SK-N-SH (cell line): Measurements from ENCODE around the gene LTB4R. TPM values are rescaled to one million over a fixed set of nuclear protein-coding genes. Genes with fewer than 3 reads are reported as not detected.

Experiments used
- CTCF ChIA-PET: fragments of 300-600, 350-600 bp; formaldehyde crosslinking; extraction: SDS; loops from one replicate; lab custom pipeline; 2021; lab: Yijun Ruan, JAX
- POLR2A ChIA-PET: fragments of 350-600 bp; sonication (Branson Sonifier 250); formaldehyde crosslinking; extraction: SDS; loops from one replicate; lab custom pipeline; 2020; ENCODE audit warnings: antibody characterized with exemption, inconsistent platforms; lab: Yijun Ruan, JAX
- DNase-seq: peaks from one replicate; pipeline ENCODE4 v3.0.0; 2012
- H2AFZ ChIP-seq: fragments of 200-600 bp; sonication (generic); 2 replicates; pipeline ENCODE4 v1.8.1; 2016; ENCODE audit warnings: antibody characterized with exemption, mild to moderate bottlenecking, low read depth
- H3F3A ChIP-seq: fragments of 200-600 bp; sonication (generic); replicated peaks from 2 replicates; pipeline ENCODE3; 2016; ENCODE audit warnings: antibody characterized with exemption, mild to moderate bottlenecking; ENCODE audit not compliant: insufficient read depth
- H3K27ac ChIP-seq, 2 experiments: fragments of 200-500 bp in 1 of 2; fragments of 200-600 bp in 1 of 2; sonication (Bioruptor generic) in 1 of 2; sonication (generic), shearing (Covaris generic) in 1 of 2; 2 replicates each; pipeline versions ENCODE4 v1.5.1 to v1.6.1; 2014 to 2016; ENCODE audit warnings: low read depth in 2 of 2, inconsistent platforms in 1 of 2, low read length in 1 of 2, mild to moderate bottlenecking in 1 of 2, mixed read lengths in 1 of 2
- H3K27me3 ChIP-seq: fragments of 200-600 bp; sonication (generic), shearing (Covaris generic); 2 replicates; pipeline ENCODE4 v1.6.1; 2016; ENCODE audit warnings: mixed run types; ENCODE audit not compliant: insufficient read depth
- H3K36me3 ChIP-seq, 2 experiments: fragments of 200-500 bp in 1 of 2; fragments of 200-600 bp in 1 of 2; sonication (Bioruptor generic) in 1 of 2; sonication (generic) in 1 of 2; replicated peaks in 1 of 2; 2 replicates each; pipeline versions ENCODE3 to v1.5.1; 2014 to 2016; ENCODE audit warnings: low read length in 1 of 2, mild to moderate bottlenecking in 1 of 2; ENCODE audit not compliant: insufficient read depth in 2 of 2, control insufficient read depth in 1 of 2
- H3K4me1 ChIP-seq, 2 experiments: fragments of 200-500 bp in 1 of 2; fragments of 200-600 bp in 1 of 2; sonication (Bioruptor generic) in 1 of 2; sonication (generic), shearing (Covaris generic) in 1 of 2; 2 replicates each; pipeline versions ENCODE4 v1.5.1 to v1.6.1; 2014 to 2016; ENCODE audit warnings: low read depth in 1 of 2, low read length in 1 of 2, mixed run types in 1 of 2; ENCODE audit not compliant: insufficient read depth in 2 of 2, control insufficient read depth in 1 of 2
- H3K4me2 ChIP-seq: fragments of 200-600 bp; sonication (generic), shearing (Covaris generic); 2 replicates; pipeline ENCODE4 v1.6.1; 2017; ENCODE audit warnings: mixed run types
- H3K4me3 ChIP-seq, 2 experiments: fragments of 200-500 bp in 1 of 2; fragments of 200-600 bp in 1 of 2; sonication (Bioruptor generic) in 1 of 2; sonication (generic), shearing (Covaris generic) in 1 of 2; 2 replicates each; pipeline versions ENCODE4 v1.5.1 to v1.8.1; 2014 to 2016; ENCODE audit warnings: low read depth in 2 of 2, inconsistent platforms in 1 of 2, low read length in 1 of 2, mild to moderate bottlenecking in 1 of 2, mixed read lengths in 1 of 2, moderate library complexity in 1 of 2
- H3K79me2 ChIP-seq: fragments of 200-600 bp; sonication (generic); 2 replicates; pipeline ENCODE4 v1.8.1; 2017; ENCODE audit warnings: mild to moderate bottlenecking; ENCODE audit not compliant: insufficient read depth
- H3K9ac ChIP-seq: fragments of 200-600 bp; sonication (generic); 2 replicates; pipeline ENCODE4 v1.6.1; 2017; ENCODE audit warnings: mixed run types
- H3K9me2 ChIP-seq: fragments of 200-600 bp; sonication (generic); 2 replicates; pipeline ENCODE4 v1.6.1; 2017; ENCODE audit warnings: mixed run types
- H3K9me3 ChIP-seq: fragments of 200-600 bp; sonication (generic); 2 replicates; pipeline ENCODE4 v1.6.1; 2017; ENCODE audit warnings: mixed run types, mild to moderate bottlenecking, moderate library complexity
- H4K20me1 ChIP-seq: fragments of 200-600 bp; sonication (generic); 2 replicates; pipeline ENCODE4 v1.6.1; 2017; ENCODE audit warnings: mild to moderate bottlenecking, mixed run types; ENCODE audit not compliant: insufficient read depth
- EP300 ChIP-seq, 2 experiments: IDR thresholded peaks; 2 replicates each; pipeline versions ENCODE4 v1.4.0 to v1.6.1; 2012; ENCODE audit warnings: borderline replicate concordance in 1 of 2, low read depth in 1 of 2, low read length in 1 of 2
- EZH2phosphoT487 ChIP-seq: fragments of 200-600 bp; sonication (generic); IDR thresholded peaks from 2 replicates; pipeline ENCODE4 v1.6.1; 2017; ENCODE audit warnings: low read depth, mixed run types, mild to moderate bottlenecking, antibody characterized with exemption, moderate library complexity, borderline replicate concordance
- FOSL2 ChIP-seq: IDR thresholded peaks from 2 replicates; pipeline ENCODE4 v1.4.0; 2012; ENCODE audit warnings: low read depth, mild to moderate bottlenecking, moderate library complexity, borderline replicate concordance
- FOXJ3 ChIP-seq: sonication (generic); formaldehyde crosslinking; IDR thresholded peaks from 2 replicates; pipeline ENCODE4 v1.5.1; 2020; ENCODE audit warnings: mild to moderate bottlenecking, missing genetic modification reagents
- GABPA ChIP-seq: IDR thresholded peaks from 2 replicates; pipeline ENCODE4 v1.4.0; 2012; ENCODE audit warnings: low read depth, mild to moderate bottlenecking
- JUND ChIP-seq: IDR thresholded peaks from 2 replicates; pipeline ENCODE4 v1.4.0; 2012
- NFIC ChIP-seq: IDR thresholded peaks from 2 replicates; pipeline ENCODE4 v1.4.0; 2012; ENCODE audit warnings: borderline replicate concordance
- RFX5 ChIP-seq: IDR thresholded peaks from 2 replicates; pipeline ENCODE4 v1.6.1; 2012; ENCODE audit warnings: mild to moderate bottlenecking, improper control_type of control experiment, low read length
- SIN3A ChIP-seq: IDR thresholded peaks from 2 replicates; pipeline ENCODE4 v1.6.1; 2012; ENCODE audit warnings: low read depth, mild to moderate bottlenecking, low read length, moderate library complexity, borderline replicate concordance
- TAF1 ChIP-seq: IDR thresholded peaks from 2 replicates; pipeline ENCODE4 v1.6.1; 2012; ENCODE audit warnings: low read depth, mild to moderate bottlenecking, low read length, moderate library complexity, borderline replicate concordance
- TCF12 ChIP-seq: IDR thresholded peaks from 2 replicates; pipeline ENCODE4 v1.4.0; 2012
- WGBS: methylation state at CpG from one replicate; pipeline ENCODE4 v1.1.6; 2017; ENCODE audit warnings: low lambda C conversion rate; 5-methylcytosine and 5-hydroxymethylcytosine counted together
- polyA plus RNA-seq, 3 experiments: library from polyadenylated mRNA; depleted of rRNA; stranded (reverse); fragments of >200 nt; gene quantifications; 2 replicates each; pipeline ENCODE4 v1.2.3, GENCODE V29; 2012
- TF ChIP-seq, protein P1 (sequence below): fragments of 150-350 bp; IDR thresholded peaks from 2 replicates; pipeline ENCODE4 v1.6.1; 2017; ENCODE audit warnings: antibody characterized with exemption, low read length, low read depth, borderline replicate concordance
- TF ChIP-seq, protein P2 (sequence below): IDR thresholded peaks from 2 replicates; pipeline ENCODE4 v1.4.0; 2012; ENCODE audit warnings: low read depth, borderline replicate concordance
- TF ChIP-seq, protein P3 (sequence below): IDR thresholded peaks from 2 replicates; pipeline ENCODE4 v1.6.1; 2012; ENCODE audit warnings: mild to moderate bottlenecking, low read depth, low read length, moderate library complexity
- TF ChIP-seq, protein P4 (sequence below): IDR thresholded peaks from 2 replicates; pipeline ENCODE4; 2012
- TF ChIP-seq, protein P5 (sequence below): IDR thresholded peaks from 2 replicates; pipeline ENCODE4 v1.4.0; 2012; ENCODE audit warnings: low read depth, borderline replicate concordance

The LTB4R gene
- polyA plus RNA-seq, 1 of the 3 experiments (the other 2 are of a cell fraction) = 11.9 TPM

DNA sequence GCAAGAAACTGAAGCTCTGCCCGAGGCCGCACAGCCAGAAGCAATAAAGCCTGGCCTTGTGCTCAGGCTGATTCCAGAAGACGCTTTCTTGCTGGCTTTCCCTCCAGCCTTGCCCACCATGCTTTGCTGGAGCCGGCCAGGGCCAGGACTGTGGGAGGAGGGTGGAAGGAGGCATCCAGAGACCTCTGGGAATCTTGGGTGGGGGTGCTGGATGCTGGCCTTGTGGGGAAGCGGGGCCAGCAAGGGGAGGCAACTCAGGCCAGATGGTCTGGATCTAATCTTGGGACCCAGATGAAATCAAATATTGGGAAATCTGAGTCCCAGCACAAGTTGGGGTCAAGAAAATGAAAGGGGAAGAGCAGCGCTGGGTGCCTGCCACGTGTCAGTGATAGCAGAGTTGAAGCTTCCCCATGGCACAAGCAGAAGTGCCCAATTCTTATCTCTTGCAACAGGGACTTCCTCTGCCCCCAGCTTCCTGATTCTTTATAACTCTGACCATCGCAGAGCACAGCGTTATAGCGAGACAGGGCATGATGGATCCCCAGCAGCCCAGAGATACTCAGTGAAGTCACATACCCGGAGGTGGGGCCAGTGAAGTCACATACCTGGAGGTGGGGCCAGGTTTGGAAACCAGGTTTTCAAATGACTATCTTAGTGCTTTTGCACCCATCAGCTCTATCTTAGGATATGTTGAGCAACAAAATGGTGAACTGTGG is 33.5 kb upstream of the LTB4R start (continued):
- TF ChIP-seq, protein P1, sequence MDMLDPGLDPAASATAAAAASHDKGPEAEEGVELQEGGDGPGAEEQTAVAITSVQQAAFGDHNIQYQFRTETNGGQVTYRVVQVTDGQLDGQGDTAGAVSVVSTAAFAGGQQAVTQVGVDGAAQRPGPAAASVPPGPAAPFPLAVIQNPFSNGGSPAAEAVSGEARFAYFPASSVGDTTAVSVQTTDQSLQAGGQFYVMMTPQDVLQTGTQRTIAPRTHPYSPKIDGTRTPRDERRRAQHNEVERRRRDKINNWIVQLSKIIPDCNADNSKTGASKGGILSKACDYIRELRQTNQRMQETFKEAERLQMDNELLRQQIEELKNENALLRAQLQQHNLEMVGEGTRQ = no peak
- TF ChIP-seq FOXJ3 (CRISPR knock-in tag) (no peak), TCF12 (no peak), FOSL2 (no peak), GABPA (no peak), JUND (no peak), SIN3A (no peak), EZH2phosphoT487 (no peak)
- TF ChIP-seq, protein P2, sequence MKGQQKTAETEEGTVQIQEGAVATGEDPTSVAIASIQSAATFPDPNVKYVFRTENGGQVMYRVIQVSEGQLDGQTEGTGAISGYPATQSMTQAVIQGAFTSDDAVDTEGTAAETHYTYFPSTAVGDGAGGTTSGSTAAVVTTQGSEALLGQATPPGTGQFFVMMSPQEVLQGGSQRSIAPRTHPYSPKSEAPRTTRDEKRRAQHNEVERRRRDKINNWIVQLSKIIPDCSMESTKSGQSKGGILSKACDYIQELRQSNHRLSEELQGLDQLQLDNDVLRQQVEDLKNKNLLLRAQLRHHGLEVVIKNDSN = no peak

DNA sequence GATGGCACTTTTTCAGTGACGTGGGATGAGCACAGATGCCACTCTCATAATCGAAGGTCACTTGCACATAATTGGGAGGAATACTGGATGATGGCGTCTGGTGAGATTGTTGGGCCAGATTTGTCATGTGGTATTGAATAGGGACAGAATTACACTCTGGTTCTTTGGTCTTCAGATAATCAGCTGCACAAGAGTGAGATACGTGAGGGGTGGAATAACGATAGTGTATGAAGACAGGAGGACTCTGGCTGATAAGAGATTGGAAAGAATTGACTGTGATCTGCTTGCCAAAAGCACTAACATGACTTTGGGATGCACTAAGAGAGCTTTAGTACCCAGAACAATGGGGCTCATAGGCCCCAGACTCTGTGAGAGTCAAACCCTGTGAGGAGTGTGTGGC is 32.9 kb upstream of the LTB4R start:
- DNase-seq = no peak
- Histone ChIP-seq H4K20me1 (no peaks in the 10 kb centered on the region), H3K9me3 (no peaks in the 10 kb centered on the region), H3K9ac (no peak overlapping the region), H3K27me3 (no peaks in the 10 kb centered on the region), H3K4me3 (no peak overlapping the region), H3K27ac (no peak overlapping the region), H3K36me3 (no peaks in the 10 kb centered on the region), H3K4me1 (peaks cover 0 to 12% of the 10 kb centered on the region in 2 experiments; a peak in 1 of 4 replicates), H2AFZ (no peak overlapping the region), H3K79me2 (no peaks in the 10 kb centered on the region), H3F3A (no peaks in the 10 kb centered on the region), H3K4me2 (no peak overlapping the region), H3K9me2 (no peaks in the 10 kb centered on the region)
- POLR2A ChIA-PET = interaction anchor here (1.0 kb wide), 1 partner anchor 121 kb away, joined by 3 read pairs; the partner anchor contains the start of gene NYNRIN
- CTCF ChIA-PET = interaction anchor here (1.0 to 8.9 kb wide), 7 partner anchors 10 to 158 kb away, joined by 3 to 87 read pairs (median 5); partner anchors contain the start of genes CIDEB, DHRS1 and NOP9
- no peak for TF ChIP-seq NFIC
- TF ChIP-seq, protein P3, sequence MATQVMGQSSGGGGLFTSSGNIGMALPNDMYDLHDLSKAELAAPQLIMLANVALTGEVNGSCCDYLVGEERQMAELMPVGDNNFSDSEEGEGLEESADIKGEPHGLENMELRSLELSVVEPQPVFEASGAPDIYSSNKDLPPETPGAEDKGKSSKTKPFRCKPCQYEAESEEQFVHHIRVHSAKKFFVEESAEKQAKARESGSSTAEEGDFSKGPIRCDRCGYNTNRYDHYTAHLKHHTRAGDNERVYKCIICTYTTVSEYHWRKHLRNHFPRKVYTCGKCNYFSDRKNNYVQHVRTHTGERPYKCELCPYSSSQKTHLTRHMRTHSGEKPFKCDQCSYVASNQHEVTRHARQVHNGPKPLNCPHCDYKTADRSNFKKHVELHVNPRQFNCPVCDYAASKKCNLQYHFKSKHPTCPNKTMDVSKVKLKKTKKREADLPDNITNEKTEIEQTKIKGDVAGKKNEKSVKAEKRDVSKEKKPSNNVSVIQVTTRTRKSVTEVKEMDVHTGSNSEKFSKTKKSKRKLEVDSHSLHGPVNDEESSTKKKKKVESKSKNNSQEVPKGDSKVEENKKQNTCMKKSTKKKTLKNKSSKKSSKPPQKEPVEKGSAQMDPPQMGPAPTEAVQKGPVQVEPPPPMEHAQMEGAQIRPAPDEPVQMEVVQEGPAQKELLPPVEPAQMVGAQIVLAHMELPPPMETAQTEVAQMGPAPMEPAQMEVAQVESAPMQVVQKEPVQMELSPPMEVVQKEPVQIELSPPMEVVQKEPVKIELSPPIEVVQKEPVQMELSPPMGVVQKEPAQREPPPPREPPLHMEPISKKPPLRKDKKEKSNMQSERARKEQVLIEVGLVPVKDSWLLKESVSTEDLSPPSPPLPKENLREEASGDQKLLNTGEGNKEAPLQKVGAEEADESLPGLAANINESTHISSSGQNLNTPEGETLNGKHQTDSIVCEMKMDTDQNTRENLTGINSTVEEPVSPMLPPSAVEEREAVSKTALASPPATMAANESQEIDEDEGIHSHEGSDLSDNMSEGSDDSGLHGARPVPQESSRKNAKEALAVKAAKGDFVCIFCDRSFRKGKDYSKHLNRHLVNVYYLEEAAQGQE = no peak
- TF ChIP-seq, protein P4, sequence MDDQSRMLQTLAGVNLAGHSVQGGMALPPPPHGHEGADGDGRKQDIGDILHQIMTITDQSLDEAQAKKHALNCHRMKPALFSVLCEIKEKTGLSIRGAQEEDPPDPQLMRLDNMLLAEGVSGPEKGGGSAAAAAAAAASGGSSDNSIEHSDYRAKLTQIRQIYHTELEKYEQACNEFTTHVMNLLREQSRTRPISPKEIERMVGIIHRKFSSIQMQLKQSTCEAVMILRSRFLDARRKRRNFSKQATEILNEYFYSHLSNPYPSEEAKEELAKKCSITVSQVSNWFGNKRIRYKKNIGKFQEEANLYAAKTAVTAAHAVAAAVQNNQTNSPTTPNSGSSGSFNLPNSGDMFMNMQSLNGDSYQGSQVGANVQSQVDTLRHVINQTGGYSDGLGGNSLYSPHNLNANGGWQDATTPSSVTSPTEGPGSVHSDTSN = no peak
- no peak for TF ChIP-seq JUND
- TF ChIP-seq SIN3A = no peak
- no peak for TF ChIP-seq EP300 (IDR thresholded peaks at IDR 0.05; ENCODE audit: borderline replicate concordance in 1 of 2, low read depth in 1 of 2, low read length in 1 of 2)
- TF ChIP-seq, protein P5, sequence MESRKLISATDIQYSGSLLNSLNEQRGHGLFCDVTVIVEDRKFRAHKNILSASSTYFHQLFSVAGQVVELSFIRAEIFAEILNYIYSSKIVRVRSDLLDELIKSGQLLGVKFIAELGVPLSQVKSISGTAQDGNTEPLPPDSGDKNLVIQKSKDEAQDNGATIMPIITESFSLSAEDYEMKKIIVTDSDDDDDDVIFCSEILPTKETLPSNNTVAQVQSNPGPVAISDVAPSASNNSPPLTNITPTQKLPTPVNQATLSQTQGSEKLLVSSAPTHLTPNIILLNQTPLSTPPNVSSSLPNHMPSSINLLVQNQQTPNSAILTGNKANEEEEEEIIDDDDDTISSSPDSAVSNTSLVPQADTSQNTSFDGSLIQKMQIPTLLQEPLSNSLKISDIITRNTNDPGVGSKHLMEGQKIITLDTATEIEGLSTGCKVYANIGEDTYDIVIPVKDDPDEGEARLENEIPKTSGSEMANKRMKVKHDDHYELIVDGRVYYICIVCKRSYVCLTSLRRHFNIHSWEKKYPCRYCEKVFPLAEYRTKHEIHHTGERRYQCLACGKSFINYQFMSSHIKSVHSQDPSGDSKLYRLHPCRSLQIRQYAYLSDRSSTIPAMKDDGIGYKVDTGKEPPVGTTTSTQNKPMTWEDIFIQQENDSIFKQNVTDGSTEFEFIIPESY = no peak
- TF ChIP-seq RFX5 = no peak
- no peak for TF ChIP-seq TAF1
- WGBS = 89% methylated on average over 5 of the region's 5 CpGs
